Keratinocyte (primary cell): ENCODE results near the gene PCSK2. TPM values are rescaled to one million over a fixed set of nuclear protein-coding genes. Genes with fewer than 3 reads are reported as not detected.

Source experiments
- DNase-seq: peaks from one replicate; pipeline ENCODE4 v3.0.0-alpha.2; 2011; ENCODE audit warnings: low read depth, missing footprints, low spot score
- FAIRE-seq: peaks from 2 replicates; lab custom pipeline; 2011; peaks lifted over from hg19 to GRCh38; lab: Jason Lieb, UNC
- H2AFZ ChIP-seq: 2 replicates; pipeline ENCODE4 v1.6.0; 2012; ENCODE audit warnings: low read length, control low read depth, inconsistent platforms; ENCODE audit not compliant: control insufficient read depth
- H3K27ac ChIP-seq: 2 replicates; pipeline ENCODE4 v1.5.1; 2011; ENCODE audit warnings: low read length; ENCODE audit not compliant: control insufficient read depth, insufficient read depth
- H3K27me3 ChIP-seq: 3 replicates; pipeline ENCODE4 v1.6.0; 2011; ENCODE audit warnings: low read length; ENCODE audit not compliant: control insufficient read depth, insufficient read depth; ENCODE audit errors: extremely low read depth
- H3K36me3 ChIP-seq, 2 experiments: 2 replicates in 1 of 2; 3 replicates in 1 of 2; pipeline ENCODE4 v1.5.1; 2011; ENCODE audit warnings: low read length in 2 of 2, mild to moderate bottlenecking in 1 of 2; ENCODE audit not compliant: control insufficient read depth in 2 of 2, insufficient read depth in 2 of 2; ENCODE audit errors: extremely low read depth in 1 of 2
- H3K4me1 ChIP-seq: 3 replicates; pipeline ENCODE4 v1.5.1; 2011; ENCODE audit warnings: low read length; ENCODE audit not compliant: control insufficient read depth, insufficient read depth; ENCODE audit errors: extremely low read depth
- H3K4me2 ChIP-seq: 3 replicates; pipeline ENCODE4 v1.6.0; 2011; ENCODE audit warnings: low read depth, low read length; ENCODE audit not compliant: control insufficient read depth, insufficient read depth; ENCODE audit errors: extremely low read depth
- H3K4me3 ChIP-seq, 3 experiments: fragments of 200-600 bp in 1 of 3; sonication (generic) in 1 of 3; 2 replicates in 2 of 3; 3 replicates in 1 of 3; pipeline ENCODE4 v1.5.1; 2011 to 2016; ENCODE audit warnings: low read length in 3 of 3, mild to moderate bottlenecking in 3 of 3, control low read depth in 2 of 3, inconsistent platforms in 1 of 3, low read depth in 1 of 3, mixed read lengths in 1 of 3, mixed run types in 1 of 3, moderate library complexity in 1 of 3; ENCODE audit not compliant: control insufficient read depth in 2 of 3, insufficient read depth in 2 of 3; ENCODE audit errors: extremely low read depth in 1 of 3
- H3K79me2 ChIP-seq: 2 replicates; pipeline ENCODE4 v1.6.0; 2012; ENCODE audit warnings: low read length; ENCODE audit not compliant: control insufficient read depth, insufficient read depth
- H3K9ac ChIP-seq: 3 replicates; pipeline ENCODE4 v1.6.0; 2011; ENCODE audit warnings: low read length; ENCODE audit not compliant: control insufficient read depth, insufficient read depth; ENCODE audit errors: extremely low read depth
- H3K9me1 ChIP-seq: 3 replicates; pipeline ENCODE4 v1.6.0; 2011; ENCODE audit warnings: low read length; ENCODE audit not compliant: control insufficient read depth, insufficient read depth; ENCODE audit errors: extremely low read depth
- H3K9me3 ChIP-seq: 2 replicates; pipeline ENCODE4 v1.5.1; 2012; ENCODE audit warnings: low read depth, low read length; ENCODE audit not compliant: control insufficient read depth
- H4K20me1 ChIP-seq: 3 replicates; pipeline ENCODE4 v1.6.0; 2011; ENCODE audit warnings: low read length; ENCODE audit not compliant: control insufficient read depth, insufficient read depth; ENCODE audit errors: extremely low read depth
- CTCF ChIP-seq, 3 experiments: IDR thresholded peaks in 1 of 3; conservative IDR thresholded peaks in 1 of 3; optimal IDR thresholded peaks in 1 of 3; 2 replicates in 2 of 3; 3 replicates in 1 of 3; pipeline versions ENCODE3 to v1.5.1; 2011; ENCODE audit warnings: low read length in 3 of 3, mild to moderate bottlenecking in 3 of 3, moderate library complexity in 2 of 3, control low read depth in 1 of 3, inconsistent platforms in 1 of 3; ENCODE audit not compliant: insufficient read depth in 2 of 3; ENCODE audit errors: extremely low read depth in 1 of 3
- EZH2 ChIP-seq: IDR thresholded peaks from one replicate; pipeline ENCODE4 v1.6.1; 2012; ENCODE audit warnings: inconsistent platforms, mild to moderate bottlenecking, low read length, moderate library complexity
- dilution Hi-C: fragments of 300-500 bp; cut with MboI; formaldehyde crosslinking; loops from one replicate; pipeline ENCODE4 v1.7.0; 2020; ENCODE audit warnings: low sequenced_read_pairs; ENCODE audit not compliant: extremely low pct_ligation_motif_present
- polyA plus RNA-seq, 5 experiments: library from polyadenylated mRNA; depleted of rRNA in 3 of 5; stranded (reverse) in 3 of 5; stranded (forward) in 1 of 5; unstranded in 1 of 5; fragments of >200 nt; gene quantifications; 1 replicate in 1 of 5; 2 replicates in 3 of 5; 3 replicates in 1 of 5; pipeline versions ENCODE4 v1.2.1 to v1.2.3, GENCODE V29; 2011 to 2012; ENCODE audit warnings: missing spikeins in 2 of 5, low read depth in 1 of 5, low replicate concordance in 1 of 5

Gene PCSK2
- polyA plus RNA-seq, 1 donor (not counting 4 experiments of a cell fraction or from before 2014, with no cell fraction given), result not detected

- Histone ChIP-seq H3K9ac (no peak overlapping the region), H4K20me1 (no peaks in the 10 kb centered on the region), H3K4me3 (no peak overlapping the region), H3K9me1 (peaks cover 2% of the 10 kb centered on the region), H3K4me2 (no peak overlapping the region), H3K27me3 (no peaks in the 10 kb centered on the region), H3K9me3 (no peaks in the 10 kb centered on the region), H2AFZ (no peak overlapping the region), H3K27ac (no peak overlapping the region), H3K36me3 (no peaks in the 10 kb centered on the region), H3K4me1 (peaks cover 13% of the 10 kb centered on the region), H3K79me2 (no peaks in the 10 kb centered on the region)
- no peak for FAIRE-seq
- dilution Hi-C loops, result no loop called here
- no peak for DNase-seq
- TF ChIP-seq EZH2 (no peak), CTCF (optimal IDR thresholded peaks at IDR 0.05 in 1 of 3, IDR thresholded peaks at IDR 0.05 in 1 of 3, conservative IDR thresholded peaks at IDR 0.05 in 1 of 3; ENCODE audit: extremely low read depth in 1 of 3, insufficient read depth in 2 of 3, low read length in 3 of 3) (no peak)
Measured at GRCh38 chr20:17500826-17501225, 274.0 kb downstream of the PCSK2 start.

GRCh38 chr20:17501701-17502100 is 274.9 kb downstream of the PCSK2 start:
- Histone ChIP-seq H3K27ac (no peak overlapping the region), H3K4me1 (peaks cover 22% of the 10 kb centered on the region), H3K27me3 (no peaks in the 10 kb centered on the region), H2AFZ (no peak overlapping the region), H3K79me2 (no peaks in the 10 kb centered on the region), H3K4me2 (no peak overlapping the region), H3K36me3 (no peaks in the 10 kb centered on the region), H3K9ac (no peak overlapping the region), H3K9me3 (no peaks in the 10 kb centered on the region), H3K4me3 (no peak overlapping the region), H3K9me1 (peaks cover 2% of the 10 kb centered on the region), H4K20me1 (no peaks in the 10 kb centered on the region)
- TF ChIP-seq EZH2 (no peak), CTCF (optimal IDR thresholded peaks at IDR 0.05 in 1 of 3, IDR thresholded peaks at IDR 0.05 in 1 of 3, conservative IDR thresholded peaks at IDR 0.05 in 1 of 3; ENCODE audit: extremely low read depth in 1 of 3, insufficient read depth in 2 of 3, low read length in 3 of 3) (no peak)
- dilution Hi-C loops, result no loop called here
- no peak for FAIRE-seq
- no peak for DNase-seq
